Activated naive CD4-positive, alpha-beta T cell treated with anti-CD3 and anti-CD28 coated beads, Interleukin-2, amount 50 U/mL, for 24 hours (primary cell): ENCODE measurements around the gene EFL1.

Experiments
- H3K27ac Mint-ChIP-seq: one replicate; pipeline ENCODE4 v1.8.0; 2021; ENCODE audit warnings: mild to moderate bottlenecking, mixed read lengths
- H3K27me3 Mint-ChIP-seq: one replicate; pipeline ENCODE4 v1.8.0; 2021; ENCODE audit warnings: mixed read lengths
- H3K36me3 Mint-ChIP-seq: one replicate; pipeline ENCODE4 v1.8.0; 2021; ENCODE audit warnings: mixed read lengths
- H3K4me1 Mint-ChIP-seq: one replicate; pipeline ENCODE4 v1.8.0; 2021; ENCODE audit warnings: mixed read lengths
- H3K4me3 Mint-ChIP-seq: one replicate; pipeline ENCODE4 v1.8.0; 2021; ENCODE audit warnings: mild to moderate bottlenecking, mixed read lengths
- H3K9me3 Mint-ChIP-seq: one replicate; pipeline ENCODE4 v1.8.0; 2021; ENCODE audit warnings: mixed read lengths

EFL1 gene

DNA sequence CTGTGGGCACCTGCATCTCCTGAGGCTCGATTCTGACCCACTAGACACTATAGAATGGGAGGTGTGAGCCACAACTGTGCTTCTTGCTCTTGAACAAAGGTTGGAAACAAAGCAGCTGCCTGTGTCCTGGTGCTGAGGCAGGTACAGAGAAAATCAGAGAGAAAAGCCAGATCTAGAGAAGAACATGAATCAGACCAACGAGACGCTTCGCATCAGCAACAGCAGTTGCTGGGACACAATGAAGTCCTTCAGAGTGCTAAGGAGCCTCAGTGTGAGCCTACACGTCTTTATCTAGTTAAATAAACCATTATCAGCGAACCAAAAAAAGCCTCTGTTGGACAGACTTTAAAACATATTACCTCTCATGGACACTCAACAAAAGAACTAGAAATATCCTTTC lies 130.4 kb downstream of the EFL1 start:
- H3K27ac Mint-ChIP-seq, result no peak overlapping the region
- H3K9me3 Mint-ChIP-seq, result no peaks in the 10 kb centered on the region
- no peaks in the 10 kb centered on the region for H3K4me1 Mint-ChIP-seq
- peaks cover 16% of the 10 kb centered on the region for H3K36me3 Mint-ChIP-seq
- H3K27me3 Mint-ChIP-seq, result no peaks in the 10 kb centered on the region
- H3K4me3 Mint-ChIP-seq, result no peak overlapping the region

GRCh38 chr15:82130248-82130647 lies 132.3 kb downstream of the EFL1 start:
- Mint-ChIP-seq H3K4me1 (no peaks in the 10 kb centered on the region), H3K27ac (no peak overlapping the region), H3K9me3 (no peaks in the 10 kb centered on the region), H3K4me3 (no peak overlapping the region), H3K27me3 (no peaks in the 10 kb centered on the region), H3K36me3 (peaks cover 17% of the 10 kb centered on the region)

DNA sequence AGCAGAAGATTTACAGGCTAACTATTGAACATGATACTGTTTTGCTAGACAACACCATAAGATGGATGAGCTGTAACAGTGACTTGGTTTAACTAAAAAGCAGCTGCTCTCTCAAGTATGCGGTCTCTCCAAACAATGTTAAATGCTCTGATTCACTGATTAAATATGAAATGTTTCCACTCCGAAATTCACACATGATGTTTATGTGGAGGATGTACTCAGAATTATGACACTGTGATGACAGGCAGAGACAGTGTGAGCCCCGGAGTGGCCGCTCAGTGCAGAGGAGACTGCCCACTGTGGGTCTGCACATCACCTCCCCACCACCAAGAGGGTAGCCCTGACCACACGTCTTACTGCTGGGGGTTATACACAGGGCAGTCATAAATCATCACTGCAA lies 132.8 kb downstream of the EFL1 start:
- no peaks in the 10 kb centered on the region for H3K27me3 Mint-ChIP-seq
- H3K36me3 Mint-ChIP-seq, result peaks cover 15% of the 10 kb centered on the region
- peaks cover 3% of the 10 kb centered on the region for H3K4me1 Mint-ChIP-seq
- no peak overlapping the region for H3K27ac Mint-ChIP-seq
- no peaks in the 10 kb centered on the region for H3K9me3 Mint-ChIP-seq
- no peak overlapping the region for H3K4me3 Mint-ChIP-seq

GRCh38 chr15:82129149-82129692 lies 133.3 kb downstream of the EFL1 start:
- peaks cover 3% of the 10 kb centered on the region for H3K4me1 Mint-ChIP-seq
- H3K36me3 Mint-ChIP-seq, result peaks cover 14% of the 10 kb centered on the region
- no peak overlapping the region for H3K27ac Mint-ChIP-seq
- H3K9me3 Mint-ChIP-seq, result no peaks in the 10 kb centered on the region
- no peaks in the 10 kb centered on the region for H3K27me3 Mint-ChIP-seq
- H3K4me3 Mint-ChIP-seq, result no peak overlapping the region

GRCh38 chr15:82128401-82129148 lies 134.0 kb downstream of the EFL1 start:
- Mint-ChIP-seq H3K4me3 (no peak overlapping the region), H3K36me3 (peaks cover 14% of the 10 kb centered on the region), H3K4me1 (peaks cover 3% of the 10 kb centered on the region), H3K27ac (no peak overlapping the region), H3K27me3 (no peaks in the 10 kb centered on the region), H3K9me3 (no peaks in the 10 kb centered on the region)

- H3K4me3 Mint-ChIP-seq, result no peak overlapping the region
- H3K27me3 Mint-ChIP-seq, result no peaks in the 10 kb centered on the region
- H3K36me3 Mint-ChIP-seq, result peaks cover 12% of the 10 kb centered on the region
- no peaks in the 10 kb centered on the region for H3K9me3 Mint-ChIP-seq
- peaks cover 3% of the 10 kb centered on the region for H3K4me1 Mint-ChIP-seq
- no peak overlapping the region for H3K27ac Mint-ChIP-seq
Observed at GRCh38 chr15:82127581-82127980, 135.0 kb downstream of the EFL1 start.

DNA sequence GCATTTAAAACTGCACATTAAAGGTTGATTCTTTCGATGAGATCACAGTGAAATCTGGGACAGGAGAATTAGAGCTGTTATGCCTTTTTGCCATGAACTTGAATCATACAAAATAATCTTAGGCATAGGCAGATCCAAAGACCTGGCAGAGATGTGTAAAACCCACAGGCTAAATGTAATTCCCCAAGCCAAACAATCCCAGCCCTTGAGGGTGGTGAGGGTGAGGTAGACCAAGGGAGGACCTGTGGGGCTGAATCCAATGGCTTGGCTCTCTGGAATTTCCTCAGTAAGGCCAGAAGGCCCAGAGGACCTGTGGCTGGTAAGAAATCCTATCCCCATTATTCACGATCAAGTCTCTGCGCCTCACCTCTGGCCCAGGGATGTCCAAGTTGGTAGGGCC lies 136.2 kb downstream of the EFL1 start:
- Mint-ChIP-seq H3K4me3 (no peak overlapping the region), H3K27ac (no peak overlapping the region), H3K36me3 (peaks cover 8% of the 10 kb centered on the region)

GRCh38 chr15:82124331-82125263 lies 137.9 kb downstream of the EFL1 start:
- Mint-ChIP-seq H3K9me3 (no peaks in the 10 kb centered on the region), H3K27me3 (no peaks in the 10 kb centered on the region), H3K4me1 (peaks cover 3% of the 10 kb centered on the region), H3K27ac (no peak overlapping the region), H3K36me3 (peaks cover 8% of the 10 kb centered on the region), H3K4me3 (no peak overlapping the region)

More for the DNA sequence above, 136.2 kb downstream of the EFL1 start:
- Mint-ChIP-seq H3K4me1 (peaks cover 3% of the 10 kb centered on the region), H3K27me3 (no peaks in the 10 kb centered on the region), H3K9me3 (no peaks in the 10 kb centered on the region)

GRCh38 chr15:82122746-82123400 lies 139.7 kb downstream of the EFL1 start:
- peaks cover 9% of the 10 kb centered on the region for H3K36me3 Mint-ChIP-seq
- no peaks in the 10 kb centered on the region for H3K9me3 Mint-ChIP-seq
- peaks cover 3% of the 10 kb centered on the region for H3K4me1 Mint-ChIP-seq
- H3K27ac Mint-ChIP-seq, result no peak overlapping the region
- H3K4me3 Mint-ChIP-seq, result no peak overlapping the region
- H3K27me3 Mint-ChIP-seq, result no peaks in the 10 kb centered on the region

DNA sequence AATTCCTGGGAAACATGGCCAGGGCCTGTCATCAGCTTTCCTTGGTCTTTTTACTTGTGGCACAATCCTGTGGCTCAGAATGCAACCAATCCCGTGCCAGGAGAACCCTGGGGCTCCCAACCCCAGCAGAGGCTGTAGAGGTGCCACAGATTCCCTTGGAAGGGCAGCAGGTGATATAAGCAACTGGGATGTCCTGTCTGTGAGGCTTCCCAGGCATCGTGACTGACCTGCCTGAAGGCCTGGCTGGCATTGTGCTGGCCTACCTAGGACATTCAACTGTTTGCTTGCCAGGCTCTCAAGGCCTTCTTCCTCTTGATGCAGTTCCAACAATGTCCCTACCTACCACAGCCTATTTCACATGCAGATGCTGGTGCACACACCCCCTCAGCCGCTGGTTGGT lies 144.5 kb downstream of the EFL1 start:
- Mint-ChIP-seq H3K4me1 (no peaks in the 10 kb centered on the region), H3K36me3 (peaks cover 5% of the 10 kb centered on the region), H3K27me3 (no peaks in the 10 kb centered on the region), H3K9me3 (no peaks in the 10 kb centered on the region), H3K27ac (no peak overlapping the region), H3K4me3 (no peak overlapping the region)

DNA sequence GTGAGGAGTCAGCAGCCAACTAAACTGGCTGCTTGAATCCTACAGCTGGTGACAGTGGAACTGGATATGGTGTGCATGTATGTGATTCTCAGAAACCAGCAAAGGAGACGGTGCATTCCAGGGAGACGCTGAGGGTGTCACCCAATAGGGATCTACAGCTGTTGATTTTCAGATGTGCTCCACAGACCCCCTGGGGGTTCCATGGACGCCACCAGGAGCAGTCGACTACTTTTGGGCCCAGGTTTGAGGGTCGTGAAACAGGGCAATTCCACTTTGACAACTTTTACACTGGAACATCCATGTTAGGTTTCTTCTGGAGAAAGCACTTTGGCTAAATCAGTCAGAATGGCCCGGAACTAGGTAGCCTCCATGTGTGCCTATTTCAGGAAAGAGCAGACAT lies 145.2 kb downstream of the EFL1 start:
- no peak overlapping the region for H3K4me3 Mint-ChIP-seq
- no peaks in the 10 kb centered on the region for H3K27me3 Mint-ChIP-seq
- peaks cover 3% of the 10 kb centered on the region for H3K36me3 Mint-ChIP-seq
- H3K4me1 Mint-ChIP-seq, result no peaks in the 10 kb centered on the region
- H3K27ac Mint-ChIP-seq, result no peak overlapping the region
- H3K9me3 Mint-ChIP-seq, result no peaks in the 10 kb centered on the region

DNA sequence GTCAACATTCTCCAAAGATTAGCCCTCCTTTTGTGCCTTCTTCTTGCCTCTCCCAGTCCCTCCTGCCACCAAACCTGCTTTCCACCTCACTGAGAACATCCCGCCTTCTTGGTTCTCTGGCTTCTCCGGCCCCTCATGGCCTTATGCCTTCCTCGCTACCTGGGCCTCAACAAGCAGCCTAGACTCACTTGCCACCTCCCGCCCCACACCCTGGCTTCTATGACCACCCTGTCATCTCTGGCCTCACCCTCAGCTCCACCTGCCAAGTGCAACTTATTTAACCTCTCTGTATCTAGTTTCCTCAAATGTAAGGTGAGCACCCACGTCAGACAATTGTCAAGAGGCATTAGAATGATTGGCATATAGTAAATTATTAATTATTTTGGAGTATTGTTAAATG lies 147.9 kb downstream of the EFL1 start:
- Mint-ChIP-seq H3K27ac (no peak overlapping the region), H3K4me1 (no peaks in the 10 kb centered on the region), H3K27me3 (no peaks in the 10 kb centered on the region), H3K36me3 (peaks cover 2% of the 10 kb centered on the region), H3K9me3 (no peaks in the 10 kb centered on the region), H3K4me3 (no peak overlapping the region)

DNA sequence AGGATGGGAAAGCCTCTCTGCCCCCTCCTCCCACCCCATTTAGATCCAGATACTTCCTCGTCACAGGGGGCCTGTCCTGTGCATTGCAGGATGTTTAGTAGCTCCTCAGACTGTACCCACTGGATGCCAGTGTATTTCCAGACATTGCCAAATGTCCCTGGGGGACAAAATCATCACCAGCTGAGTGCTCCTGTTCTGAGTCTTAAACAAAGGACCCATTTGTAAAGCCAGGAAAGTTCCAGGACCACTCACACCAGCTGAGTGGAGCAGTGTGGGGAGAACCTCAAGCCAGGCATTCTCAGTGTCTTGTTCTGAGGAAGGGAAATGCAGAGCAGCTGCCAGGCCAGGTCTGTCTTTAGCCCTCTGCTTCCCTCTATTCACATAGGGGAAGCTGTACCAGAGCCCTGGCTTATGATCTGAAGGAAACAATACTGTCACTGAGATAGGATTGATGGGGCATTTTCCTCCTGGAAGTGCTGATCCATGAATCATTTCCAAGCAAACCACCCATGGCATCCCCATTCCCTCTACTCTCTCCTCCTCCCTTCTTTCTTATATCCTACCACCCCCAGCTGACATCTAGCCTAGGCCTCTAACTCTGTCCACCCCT lies 149.3 kb downstream of the EFL1 start:
- no peak overlapping the region for H3K27ac Mint-ChIP-seq
- no peaks in the 10 kb centered on the region for H3K9me3 Mint-ChIP-seq
- H3K36me3 Mint-ChIP-seq, result no peaks in the 10 kb centered on the region
- H3K4me3 Mint-ChIP-seq, result no peak overlapping the region
- no peaks in the 10 kb centered on the region for H3K4me1 Mint-ChIP-seq
- no peaks in the 10 kb centered on the region for H3K27me3 Mint-ChIP-seq

DNA sequence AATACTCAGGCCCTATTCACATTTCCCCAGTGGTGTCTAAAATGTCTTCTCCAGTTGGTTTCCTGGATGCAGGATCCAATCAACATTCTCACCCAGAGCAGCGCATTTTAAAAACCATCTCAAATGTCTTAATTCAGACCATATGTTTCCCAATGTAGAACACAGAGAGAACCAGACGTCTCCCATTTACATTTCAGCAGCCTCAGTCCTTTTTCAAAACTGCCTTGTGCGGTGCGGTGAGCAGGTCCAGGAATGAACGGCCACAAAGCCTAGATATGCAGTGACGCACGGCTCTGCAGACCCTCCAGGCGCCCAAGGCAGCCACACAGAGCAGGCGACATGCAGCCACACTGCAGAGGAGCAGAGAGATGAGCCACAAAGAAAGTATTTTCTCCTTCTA lies 150.6 kb downstream of the EFL1 start:
- Mint-ChIP-seq H3K4me1 (no peaks in the 10 kb centered on the region), H3K4me3 (no peak overlapping the region), H3K9me3 (no peaks in the 10 kb centered on the region), H3K27me3 (no peaks in the 10 kb centered on the region), H3K36me3 (no peaks in the 10 kb centered on the region), H3K27ac (no peak overlapping the region)

DNA sequence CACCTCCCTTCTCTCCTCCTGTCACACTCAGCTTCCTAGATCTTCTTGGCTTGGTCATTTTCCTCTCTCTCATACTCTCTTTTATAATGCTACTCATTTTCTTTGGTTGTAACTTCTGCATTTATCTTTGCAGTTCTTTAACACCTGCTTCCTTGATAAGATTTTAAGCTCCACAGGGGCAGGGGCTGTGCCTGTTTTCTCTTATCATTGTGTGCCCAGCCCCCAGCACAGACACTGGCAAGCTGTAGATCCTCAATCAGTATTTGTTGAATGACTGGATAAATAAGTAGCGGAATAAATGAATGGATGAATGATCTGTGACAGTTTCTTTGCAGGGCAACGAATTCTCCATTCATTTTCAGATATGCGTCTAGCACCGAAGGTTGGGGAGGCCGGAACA lies 152.4 kb downstream of the EFL1 start:
- Mint-ChIP-seq H3K4me3 (no peak overlapping the region), H3K9me3 (no peaks in the 10 kb centered on the region), H3K27ac (no peak overlapping the region), H3K4me1 (no peaks in the 10 kb centered on the region), H3K36me3 (no peaks in the 10 kb centered on the region), H3K27me3 (no peaks in the 10 kb centered on the region)
